ENCODE data around the gene DUSP19. TPM values are rescaled to one million over a fixed set of nuclear protein-coding genes. Genes with fewer than 3 reads are reported as not detected.

Gene DUSP19
- total RNA-seq, 4 donors from 2014 or later, result 3.9 to 16.7 (median 8.6) TPM

GRCh38 chr2:183035298-183035953 is 43.1 kb upstream of the DUSP19 start:
- Histone ChIP-seq H3K36me3 (no peaks in the 10 kb centered on the region), H3K27me3 (no peaks in the 10 kb centered on the region), H3K9me3 (no peaks in the 10 kb centered on the region), H3K27ac (peak overlapping the region in 3 of 4 donors; percentile 30 to 98 (median 98)), H3K4me3 (peak overlapping the region in 1 of 2 donors; percentile 91), H3K4me1 (peaks cover 15 to 76% (median 25%) of the 10 kb centered on the region in 3 donors)
- no peak for ATAC-seq
- WGBS, 2 donors (ENCODE audit: low coverage in 1 of 2), result 42 to 51% methylated on average over 2 of the region's 2 CpGs
- TF ChIP-seq POLR2AphosphoS5 (IDR thresholded peaks at IDR 0.05) (no peak), EP300 (IDR thresholded peaks at IDR 0.05) (no peak)

DNA sequence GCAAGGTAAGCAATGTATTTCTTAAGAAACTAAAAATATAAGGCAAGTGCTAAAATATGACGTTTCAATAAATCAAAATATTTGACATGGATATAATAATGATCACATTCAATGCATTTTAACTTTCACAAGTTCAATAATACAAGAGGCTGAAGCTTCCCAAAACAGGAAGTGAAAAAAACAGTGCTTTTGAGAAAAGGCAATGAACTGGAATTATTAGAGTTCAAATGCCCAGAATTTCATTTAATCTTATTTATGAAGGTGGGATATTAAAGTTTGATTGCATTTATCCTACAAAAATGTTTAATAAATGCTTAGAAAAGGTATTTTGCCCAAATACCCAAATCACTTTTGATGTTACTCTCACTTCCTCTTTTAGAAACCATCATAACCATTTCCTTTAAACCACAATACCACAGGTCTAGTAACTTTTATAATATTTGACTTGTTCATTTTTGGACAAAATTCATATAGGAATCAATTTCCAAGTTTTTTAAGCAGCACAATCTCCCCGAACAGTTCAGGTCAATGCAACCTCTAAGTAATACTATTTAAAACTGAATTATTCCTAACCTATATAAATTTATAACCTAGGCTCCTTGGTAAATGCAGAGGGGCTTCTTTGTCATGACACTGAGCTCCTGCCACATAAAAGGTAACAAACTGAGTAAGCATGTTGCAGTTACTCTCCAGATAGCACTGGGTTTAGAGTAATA is 42.4 kb upstream of the DUSP19 start:
- no peaks in the 10 kb centered on the region for H3K36me3 ChIP-seq
- H3K4me3 ChIP-seq, result peak overlapping the region; percentile 74 to 91
- 11% methylated on average over 2 of the region's 2 CpGs for WGBS, 2 donors (ENCODE audit: low coverage in 1 of 2)
- no peaks in the 10 kb centered on the region for H3K9me3 ChIP-seq
- TF ChIP-seq EP300 (IDR thresholded peaks at IDR 0.05) (no peak), POLR2A (IDR thresholded peaks at IDR 0.05) (no peak), POLR2AphosphoS5 (IDR thresholded peaks at IDR 0.05) (no peak)
- TF ChIP-seq, protein P1, sequence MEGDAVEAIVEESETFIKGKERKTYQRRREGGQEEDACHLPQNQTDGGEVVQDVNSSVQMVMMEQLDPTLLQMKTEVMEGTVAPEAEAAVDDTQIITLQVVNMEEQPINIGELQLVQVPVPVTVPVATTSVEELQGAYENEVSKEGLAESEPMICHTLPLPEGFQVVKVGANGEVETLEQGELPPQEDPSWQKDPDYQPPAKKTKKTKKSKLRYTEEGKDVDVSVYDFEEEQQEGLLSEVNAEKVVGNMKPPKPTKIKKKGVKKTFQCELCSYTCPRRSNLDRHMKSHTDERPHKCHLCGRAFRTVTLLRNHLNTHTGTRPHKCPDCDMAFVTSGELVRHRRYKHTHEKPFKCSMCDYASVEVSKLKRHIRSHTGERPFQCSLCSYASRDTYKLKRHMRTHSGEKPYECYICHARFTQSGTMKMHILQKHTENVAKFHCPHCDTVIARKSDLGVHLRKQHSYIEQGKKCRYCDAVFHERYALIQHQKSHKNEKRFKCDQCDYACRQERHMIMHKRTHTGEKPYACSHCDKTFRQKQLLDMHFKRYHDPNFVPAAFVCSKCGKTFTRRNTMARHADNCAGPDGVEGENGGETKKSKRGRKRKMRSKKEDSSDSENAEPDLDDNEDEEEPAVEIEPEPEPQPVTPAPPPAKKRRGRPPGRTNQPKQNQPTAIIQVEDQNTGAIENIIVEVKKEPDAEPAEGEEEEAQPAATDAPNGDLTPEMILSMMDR (IDR thresholded peaks at IDR 0.05), result no peak
- peak overlapping the region; percentile 30 to 98 (median 90) for H3K27ac ChIP-seq
- no peaks in the 10 kb centered on the region for H3K27me3 ChIP-seq
- ATAC-seq, result no peak
- peaks cover 12 to 69% (median 22%) of the 10 kb centered on the region in 3 donors for H3K4me1 ChIP-seq

DNA sequence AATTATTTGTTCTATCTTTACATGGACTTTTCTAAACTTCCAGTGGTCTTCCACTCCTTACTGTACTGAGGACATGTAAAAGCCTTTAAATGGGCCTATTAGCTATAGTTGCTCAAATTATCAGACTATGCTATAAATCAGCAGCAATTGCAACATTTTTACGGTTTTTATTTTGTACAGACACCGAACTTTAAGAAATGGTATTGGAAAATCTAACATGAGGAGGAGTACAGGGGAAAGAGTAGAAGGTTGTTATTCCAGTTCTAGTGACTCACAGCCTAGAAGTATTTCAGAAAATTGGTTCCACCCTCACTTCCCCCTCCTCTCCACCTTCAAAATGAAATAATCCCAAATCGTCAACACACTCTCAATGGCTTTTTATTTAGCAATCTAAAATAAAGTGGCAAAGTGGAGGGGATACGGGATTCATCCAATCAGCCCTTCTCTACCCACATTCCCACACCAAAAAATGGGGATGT is 41.4 kb upstream of the DUSP19 start:
- ATAC-seq, result no peak
- peak overlapping the region; percentile 82 to 98 (median 97) for H3K27ac ChIP-seq
- TF ChIP-seq POLR2AphosphoS5 (IDR thresholded peaks at IDR 0.05), result no peak
- TF ChIP-seq POLR2A (IDR thresholded peaks at IDR 0.05), result no peak
- TF ChIP-seq, protein P1 (IDR thresholded peaks at IDR 0.05), result no peak
- TF ChIP-seq EP300 (IDR thresholded peaks at IDR 0.05), result no peak
- H3K4me1 ChIP-seq, result peaks cover 12 to 59% (median 17%) of the 10 kb centered on the region in 3 donors
- no peaks in the 10 kb centered on the region for H3K9me3 ChIP-seq
- 0 to 3% methylated on average over 4 of the region's 4 CpGs for WGBS, 2 donors (ENCODE audit: low coverage in 1 of 2)
- no peaks in the 10 kb centered on the region for H3K36me3 ChIP-seq
- H3K4me3 ChIP-seq, result peak overlapping the region; percentile 74 to 91
- H3K27me3 ChIP-seq, result no peaks in the 10 kb centered on the region

DNA sequence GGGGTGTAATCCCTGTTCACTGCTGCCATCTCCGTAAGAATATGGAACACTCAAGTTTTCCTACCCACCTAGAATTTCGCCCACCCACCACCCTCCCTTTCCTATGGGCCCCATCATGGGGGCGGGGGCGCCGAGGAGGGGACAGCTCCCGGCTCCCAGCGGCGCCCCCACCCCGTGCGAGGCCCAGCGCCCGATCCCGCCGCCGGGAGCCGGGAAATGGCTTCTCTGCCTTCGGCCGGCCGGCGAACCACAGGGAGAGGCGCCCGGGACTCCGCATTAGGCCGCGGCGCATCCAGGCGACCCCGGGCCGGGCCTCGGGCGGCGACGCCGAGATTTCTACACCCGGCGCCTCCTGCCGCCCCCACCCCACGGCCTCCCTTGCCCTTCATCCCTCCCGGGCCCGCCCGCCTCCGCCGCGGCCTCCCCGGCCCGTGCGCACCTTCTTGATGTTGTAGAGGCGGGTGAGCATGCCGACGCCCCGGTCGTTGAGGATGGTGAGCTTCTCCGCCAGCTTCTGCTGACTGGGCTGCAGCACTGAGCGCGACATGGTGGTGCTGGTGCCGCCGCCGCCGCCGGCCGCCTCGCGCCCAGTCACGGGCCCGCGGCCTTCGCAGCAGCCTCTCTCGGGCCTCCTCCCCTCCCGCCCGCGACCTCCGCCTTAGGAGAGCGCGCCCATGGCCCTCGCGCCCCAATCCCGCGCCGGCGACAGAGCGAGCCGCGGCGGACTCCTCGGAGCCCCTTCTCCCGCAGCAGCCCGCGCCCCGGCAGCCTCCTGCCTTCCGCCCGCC is 40.8 kb upstream of the DUSP19 start:
- TF ChIP-seq POLR2AphosphoS5 (IDR thresholded peaks at IDR 0.05) (no peak), POLR2A (IDR thresholded peaks at IDR 0.05) (peak in 1 of 2 donors; percentile 45)
- TF ChIP-seq, protein P1 (IDR thresholded peaks at IDR 0.05), result no peak
- H3K36me3 ChIP-seq, result no peaks in the 10 kb centered on the region
- no peaks in the 10 kb centered on the region for H3K27me3 ChIP-seq
- H3K9me3 ChIP-seq, result no peaks in the 10 kb centered on the region
- H3K4me1 ChIP-seq, result peaks cover 12 to 52% (median 15%) of the 10 kb centered on the region in 3 donors
- peak overlapping the region; percentile 74 to 91 for H3K4me3 ChIP-seq
- peak overlapping the region; percentile 82 to 98 (median 97) for H3K27ac ChIP-seq
- 0% methylated on average over 2 of the region's 91 CpGs; no CpG with 5 or more reads in 1 of the 2 donors for WGBS, 2 donors (ENCODE audit: low coverage in 1 of 2)
- ATAC-seq, result peak; percentile 67

Data from gastroesophageal sphincter (tissue), 4 donors.